GM19025 (cell line): ENCODE data around the gene ZNF778.
"Not testable (repeated sequence)": the region's sequence is repeated elsewhere in the genome, so short reads cannot be mapped to it uniquely, and the experiment has no call there.

Experiments
- ATAC-seq: cut with Tn5 transposase; IDR thresholded peaks from one replicate; pipeline ENCODE4 v1.9.1; 2021; ENCODE audit warnings: mild to moderate bottlenecking, low read depth, moderate library complexity; ENCODE audit not compliant: unreplicated experiment

The ZNF778 gene

GRCh38 chr16:89247734-89248075 is 30.2 kb downstream of the ZNF778 start:
- ATAC-seq: peak; percentile 12

GRCh38 chr16:89248196-89248982 is 30.9 kb downstream of the ZNF778 start:
- no peak for ATAC-seq

GRCh38 chr16:89253548-89254287 is 36.2 kb downstream of the ZNF778 start:
- ATAC-seq: no peak

- no peak for ATAC-seq
These were observed 39.2 kb downstream of the ZNF778 start for GRCh38 chr16:89256651-89257254.

- no peak for ATAC-seq
These were observed 39.8 kb downstream of the ZNF778 start for GRCh38 chr16:89257281-89257731.

- no peak for ATAC-seq
These were observed 40.4 kb downstream of the ZNF778 start for GRCh38 chr16:89257757-89258465.

GRCh38 chr16:89259901-89260300 is 42.4 kb downstream of the ZNF778 start:
- ATAC-seq: not testable (repeated sequence)

- no peak for ATAC-seq
These were observed 44.4 kb downstream of the ZNF778 start for GRCh38 chr16:89261691-89262563.

GRCh38 chr16:89264800-89265550 is 47.5 kb downstream of the ZNF778 start:
- ATAC-seq: no peak

- no peak for ATAC-seq
These were observed 48.1 kb downstream of the ZNF778 start for GRCh38 chr16:89265647-89266046.

GRCh38 chr16:89266521-89267134 is 49.1 kb downstream of the ZNF778 start:
- no peak for ATAC-seq

- not testable (repeated sequence) for ATAC-seq
These were observed 50.2 kb downstream of the ZNF778 start for GRCh38 chr16:89267746-89268145.

GRCh38 chr16:89268585-89268984 is 51.1 kb downstream of the ZNF778 start:
- ATAC-seq: no peak

- ATAC-seq: no peak
These were observed 51.7 kb downstream of the ZNF778 start for GRCh38 chr16:89268987-89269735.

GRCh38 chr16:89269805-89270665 is 52.5 kb downstream of the ZNF778 start:
- no peak for ATAC-seq

- ATAC-seq: no peak
These were observed 53.3 kb downstream of the ZNF778 start for GRCh38 chr16:89270666-89271345.

GRCh38 chr16:89272631-89273030 is 55.1 kb downstream of the ZNF778 start:
- ATAC-seq: no peak
